GM21526 (cell line): ENCODE measurements around the gene SYNPR.

Experiments used
- ATAC-seq: cut with Tn5 transposase; IDR thresholded peaks from one replicate; pipeline ENCODE4 v1.9.1; 2021; ENCODE audit warnings: moderate library complexity; ENCODE audit not compliant: unreplicated experiment, low FRiP score

Gene SYNPR

DNA sequence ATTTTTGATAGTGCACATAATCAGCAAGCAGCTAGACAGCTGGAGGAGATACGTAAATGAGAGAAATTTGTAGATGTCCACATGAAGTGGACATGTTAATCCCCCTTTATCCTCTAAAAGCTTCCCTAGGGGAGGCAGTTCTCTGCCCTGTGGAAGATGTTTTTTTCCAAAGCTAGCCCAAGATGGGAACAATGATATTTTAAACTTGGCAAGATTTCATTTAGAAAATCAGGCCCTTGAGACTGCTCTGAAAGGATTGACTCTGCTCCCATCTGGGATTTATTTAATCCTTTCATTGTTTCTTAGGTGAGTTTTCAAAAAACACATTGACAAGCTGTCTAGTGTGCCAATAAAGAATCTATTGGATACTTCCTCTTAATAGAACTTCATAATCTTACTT is 92.0 kb downstream of the SYNPR start:
- no peak for ATAC-seq

DNA sequence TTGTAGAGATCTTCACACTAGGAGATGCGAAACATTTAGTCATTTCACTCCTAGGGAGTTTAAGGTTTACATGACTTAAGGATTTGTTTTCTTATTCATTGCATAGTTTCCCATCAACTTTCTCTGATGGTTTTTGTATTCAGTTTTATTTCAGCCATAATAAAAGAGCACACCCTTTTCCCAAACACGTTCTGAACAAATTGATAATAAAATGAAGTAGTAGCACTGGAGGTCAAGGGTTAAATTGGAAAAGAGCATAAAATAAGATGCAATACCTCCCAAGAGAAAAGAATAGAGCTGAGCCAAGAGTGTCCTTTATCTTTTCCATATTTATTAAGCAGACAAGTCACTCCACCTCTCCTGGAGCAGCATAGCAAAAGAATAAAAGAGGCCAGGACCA is 104.9 kb downstream of the SYNPR start:
- ATAC-seq, result no peak

DNA sequence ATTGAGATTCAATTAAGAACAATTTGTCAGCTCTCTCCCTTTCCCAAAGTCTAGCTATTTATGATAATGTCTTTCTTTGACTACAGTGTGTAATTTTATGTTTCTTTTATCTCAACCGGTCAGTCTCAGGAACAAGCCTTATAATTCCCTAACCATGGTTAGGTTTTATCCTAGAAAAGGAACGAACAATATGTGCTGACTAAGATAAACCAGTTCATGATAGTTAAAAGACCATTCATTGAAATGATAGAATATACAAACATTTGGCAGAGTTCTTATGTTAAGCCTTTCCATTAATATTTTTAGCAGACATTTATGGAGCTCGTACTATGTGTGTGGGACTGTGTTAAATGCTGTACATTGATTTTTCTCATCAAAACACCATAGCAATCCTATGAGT is 106.3 kb downstream of the SYNPR start:
- no peak for ATAC-seq

DNA sequence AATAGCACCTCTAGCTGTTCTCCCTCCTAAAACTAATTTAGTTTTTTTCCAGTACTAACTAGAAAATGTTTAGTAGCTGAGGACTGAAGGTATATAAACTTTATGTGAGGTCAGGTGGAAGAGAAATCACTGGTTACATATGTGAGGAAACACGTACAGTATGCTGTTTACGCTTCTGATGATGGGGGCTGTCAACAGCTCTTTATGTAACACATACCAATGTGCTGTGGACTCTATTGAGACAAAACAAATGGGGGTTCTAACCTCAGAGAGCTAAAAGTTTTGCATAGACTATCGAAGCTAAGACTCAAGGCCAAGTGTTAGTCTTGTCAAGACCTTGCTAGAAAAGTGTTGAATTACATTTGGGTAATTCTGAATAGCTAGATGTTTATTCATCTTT is 107.5 kb downstream of the SYNPR start:
- no peak for ATAC-seq

DNA sequence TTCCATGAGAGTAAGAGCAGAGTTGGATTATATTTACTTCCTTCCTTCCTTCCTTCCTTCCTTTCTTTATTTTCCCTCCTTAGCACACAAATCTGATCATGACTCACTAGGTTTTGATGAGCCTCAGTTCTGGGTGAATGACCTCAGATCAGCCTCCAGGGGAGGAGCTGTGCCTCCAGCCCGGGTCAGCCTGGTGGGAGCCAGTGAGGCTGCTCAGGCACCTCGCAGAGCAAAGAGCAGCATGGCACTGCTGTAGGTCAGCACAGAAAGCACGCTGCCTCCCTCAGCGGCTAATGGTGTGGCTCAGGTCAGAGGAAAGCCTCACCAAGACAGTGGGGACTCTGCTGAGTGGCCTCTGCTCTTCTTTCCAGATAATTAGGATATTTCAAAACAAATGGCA is 108.5 kb downstream of the SYNPR start:
- no peak for ATAC-seq

DNA sequence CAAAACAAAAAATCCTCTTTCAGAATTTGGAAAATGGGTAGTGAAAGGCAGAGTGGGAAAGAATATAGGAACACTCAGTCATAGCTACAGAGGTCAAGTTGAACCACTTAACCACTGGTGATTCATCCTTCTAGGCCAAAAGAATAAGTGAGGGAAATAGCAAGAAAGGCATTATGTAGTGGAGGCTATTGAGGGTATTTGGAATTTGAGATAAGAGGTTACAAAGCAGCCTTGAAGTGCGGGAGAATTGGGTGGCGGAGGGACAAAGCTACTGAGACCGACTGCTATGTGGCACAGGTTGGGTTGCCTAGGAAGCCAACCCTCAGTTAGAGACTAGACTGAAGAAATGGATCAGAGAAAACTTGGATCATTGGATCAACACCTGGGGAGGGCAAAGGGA is 109.5 kb downstream of the SYNPR start:
- no peak for ATAC-seq

DNA sequence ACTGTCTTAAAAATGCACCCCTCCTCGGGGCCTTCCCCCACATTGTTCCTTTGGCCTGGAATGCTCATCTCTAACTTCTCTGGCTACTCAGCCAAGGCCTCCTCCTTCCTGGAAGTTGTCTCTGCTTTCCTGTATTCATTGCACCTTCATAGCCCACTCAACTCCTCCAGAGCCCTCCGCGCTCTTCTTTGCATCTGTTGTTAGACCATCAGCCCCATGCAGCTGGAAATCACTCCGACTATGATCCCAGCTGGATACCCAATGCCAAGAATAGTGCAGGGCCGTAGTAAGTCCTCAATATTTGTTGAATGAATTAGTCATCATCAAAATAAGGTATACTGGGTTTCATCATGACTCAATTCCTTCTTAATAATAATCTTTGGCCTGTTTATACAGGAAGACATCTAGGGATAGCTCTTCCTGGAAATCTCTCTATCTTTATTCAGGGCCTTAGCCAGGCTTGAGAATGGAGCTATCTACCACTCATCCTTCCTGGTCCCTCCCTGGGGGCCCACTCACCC is 112.7 kb downstream of the SYNPR start:
- ATAC-seq, result no peak

DNA sequence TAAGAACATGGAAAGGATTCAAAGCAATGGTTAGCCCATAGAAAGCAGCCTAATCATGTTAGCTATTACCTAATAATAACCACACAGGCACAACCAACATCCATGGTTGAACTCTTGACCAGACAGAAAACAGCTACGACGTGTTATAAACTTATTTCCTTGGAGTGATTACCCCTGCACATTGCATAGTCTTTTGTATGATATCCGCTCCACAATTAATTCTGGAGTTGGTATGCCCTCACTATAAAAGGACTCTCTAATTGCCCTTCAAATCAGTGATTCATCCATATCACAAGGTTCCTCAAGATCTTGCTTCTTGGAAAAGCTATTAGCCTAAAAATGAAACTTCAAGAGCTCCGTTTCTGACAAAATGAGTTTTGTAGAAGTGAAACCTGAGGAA is 117.9 kb downstream of the SYNPR start:
- no peak for ATAC-seq

DNA sequence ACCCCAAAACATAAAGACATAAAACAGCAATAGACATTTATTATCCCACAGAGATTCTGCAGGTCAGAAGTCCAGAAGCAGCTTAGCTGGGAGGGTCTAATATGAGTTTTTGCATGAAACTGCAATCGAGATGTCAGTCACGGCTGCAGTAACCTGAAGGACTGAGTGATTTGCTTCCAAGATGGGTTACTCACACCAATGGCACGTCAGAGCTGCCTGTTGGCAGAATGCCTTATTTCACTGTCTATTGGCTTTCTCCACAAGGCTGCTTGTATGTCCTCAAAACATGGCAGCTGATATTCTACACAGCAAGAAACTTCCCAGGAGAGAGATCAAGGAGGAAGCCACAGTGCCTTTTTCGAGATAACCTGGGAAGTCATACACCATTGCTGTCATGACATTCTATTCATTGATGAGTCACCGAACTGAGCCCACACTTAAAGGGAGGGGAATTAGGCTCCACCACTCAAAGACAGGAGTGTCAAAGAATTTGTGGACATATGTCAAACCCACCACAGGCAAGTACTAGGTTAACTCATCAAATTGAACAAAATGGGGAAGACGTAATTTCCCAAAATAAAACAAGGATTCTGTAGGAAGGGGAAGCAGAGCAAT is 122.2 kb downstream of the SYNPR start:
- ATAC-seq, result no peak

DNA sequence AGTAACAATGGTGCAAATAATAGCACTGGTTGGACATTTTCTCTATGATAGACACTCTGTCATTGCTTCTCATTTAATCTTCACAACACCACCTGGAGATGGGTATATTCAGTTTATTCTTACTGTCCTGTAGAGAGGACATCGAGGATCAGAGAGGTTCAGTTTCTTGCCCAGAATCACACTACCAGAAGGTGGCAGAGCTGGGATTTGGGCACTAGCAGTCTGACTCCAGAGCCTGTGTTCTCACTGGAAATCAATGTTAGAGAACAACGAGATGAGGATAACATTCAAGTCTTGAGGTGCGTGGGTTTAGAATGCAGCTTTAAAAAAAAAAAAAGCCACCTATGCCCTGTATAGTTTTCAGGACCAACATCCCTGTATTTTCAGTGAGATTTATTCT is 127.8 kb downstream of the SYNPR start:
- no peak for ATAC-seq

DNA sequence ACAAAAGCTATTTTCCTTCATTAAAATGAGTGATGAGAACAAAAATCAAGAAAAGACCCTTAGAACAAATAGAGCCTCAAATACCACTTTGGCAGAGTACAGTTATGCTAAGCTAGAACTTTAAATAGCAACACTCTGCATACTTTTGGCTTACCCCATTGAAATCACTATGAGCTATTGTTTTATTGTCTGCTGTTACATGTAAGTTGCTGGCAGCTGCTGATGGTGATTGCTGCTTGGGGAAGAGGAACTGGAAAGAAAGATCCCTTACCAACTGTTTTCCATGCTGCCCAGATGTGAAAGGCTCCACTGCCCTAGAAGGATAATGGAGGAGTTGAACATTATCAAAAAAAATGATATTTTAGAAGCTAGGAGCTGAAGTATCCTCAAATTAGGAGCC is 135.4 kb downstream of the SYNPR start:
- no peak for ATAC-seq

DNA sequence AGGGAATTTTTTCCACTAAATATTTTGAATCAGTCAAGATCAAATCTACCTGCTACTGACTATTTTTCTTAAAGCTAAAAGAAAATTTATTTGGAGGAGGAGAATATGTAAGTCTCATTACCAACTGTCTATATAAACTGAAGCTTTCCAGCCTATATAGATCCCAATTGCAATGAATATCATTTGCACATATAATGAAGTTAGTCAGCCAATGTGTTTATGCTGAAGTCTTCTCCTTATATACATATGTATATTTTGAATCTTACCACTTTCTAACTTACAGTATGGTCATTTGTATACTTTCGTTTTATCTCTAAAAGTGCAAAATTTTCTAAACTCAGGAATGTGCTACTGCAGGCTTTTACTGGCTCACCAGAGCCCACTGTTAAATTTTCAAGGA is 136.5 kb downstream of the SYNPR start:
- ATAC-seq, result no peak

DNA sequence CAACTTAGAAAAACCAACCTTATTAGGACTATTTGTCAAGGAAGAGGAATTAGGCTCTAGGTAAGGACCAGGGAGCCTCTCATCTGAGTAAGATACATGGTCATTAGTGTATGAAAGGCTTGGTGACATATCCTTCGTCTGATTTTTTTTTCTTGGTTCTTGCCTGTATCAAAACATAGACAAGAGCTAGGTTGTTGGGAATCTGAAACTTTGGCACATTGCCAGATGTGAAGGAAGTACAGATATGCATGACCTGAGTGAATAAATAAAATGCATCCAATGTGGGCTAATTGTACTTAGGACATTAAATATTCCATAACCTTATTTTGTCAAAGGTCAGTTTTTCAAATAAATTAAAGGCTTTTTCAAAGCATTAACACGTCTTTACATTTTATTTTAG is 151.8 kb downstream of the SYNPR start:
- no peak for ATAC-seq

DNA sequence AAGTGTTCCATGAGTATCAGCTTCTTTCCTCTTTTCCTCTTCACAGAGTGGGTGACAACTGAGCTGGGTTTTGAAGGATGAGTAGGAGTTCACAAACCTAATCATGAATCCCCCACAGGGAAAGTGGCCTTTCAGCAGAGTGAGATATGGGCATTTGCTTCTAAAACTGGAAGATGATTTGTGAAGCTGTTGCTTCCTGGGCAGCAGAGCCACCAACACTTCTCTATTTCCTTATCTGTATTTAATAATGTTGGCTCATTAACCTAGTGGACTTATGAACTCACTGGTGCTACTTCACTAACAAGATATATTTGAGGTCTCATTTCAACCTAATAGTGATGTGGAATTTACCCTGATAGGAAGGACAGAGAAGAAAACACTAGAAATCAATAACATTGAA is 152.8 kb downstream of the SYNPR start:
- ATAC-seq, result no peak

DNA sequence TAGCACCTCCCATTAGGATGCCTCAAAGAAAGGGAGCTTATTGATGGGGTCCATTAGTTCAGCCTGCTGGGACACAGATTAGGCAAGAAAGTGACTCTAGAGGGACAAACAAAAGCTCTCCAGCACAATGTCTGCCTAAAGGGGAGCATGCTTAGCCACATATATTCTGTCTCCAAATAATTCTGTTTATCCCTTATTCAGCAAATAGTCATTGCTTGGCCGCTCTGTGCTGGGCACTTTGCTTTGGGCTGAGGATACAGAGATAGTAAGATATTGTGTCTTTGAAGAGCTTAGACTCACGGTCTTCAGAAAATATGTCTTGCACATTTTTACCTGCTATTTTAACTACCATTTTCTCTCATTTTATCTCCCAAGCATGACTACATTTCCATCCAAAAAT is 159.8 kb downstream of the SYNPR start:
- no peak for ATAC-seq

DNA sequence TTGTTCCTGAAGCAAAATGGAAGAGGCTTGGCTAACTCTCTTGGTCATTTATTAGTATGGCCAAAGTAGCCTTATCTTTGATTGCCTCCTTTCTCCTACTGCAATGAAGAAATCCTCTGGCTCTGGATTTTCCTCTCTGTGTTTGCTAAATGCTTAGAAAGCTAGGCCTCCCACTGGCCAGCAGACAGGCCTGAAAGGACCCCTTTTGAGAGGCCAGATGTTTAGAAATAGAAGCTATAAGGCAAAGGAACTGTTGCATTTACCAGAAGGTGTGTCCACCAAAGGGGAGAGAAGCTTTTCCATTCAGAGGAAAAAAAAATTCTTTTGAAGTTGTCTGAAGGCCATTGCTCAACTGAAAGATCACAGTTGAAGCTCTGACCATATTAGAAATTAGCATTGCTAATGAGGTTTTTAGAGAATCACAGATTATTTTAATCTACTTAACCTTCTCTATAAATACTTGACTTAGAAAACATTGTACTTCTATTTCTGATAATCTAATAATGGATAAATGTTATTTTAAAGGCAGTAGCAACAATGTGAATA is 160.8 kb downstream of the SYNPR start:
- ATAC-seq, result no peak

DNA sequence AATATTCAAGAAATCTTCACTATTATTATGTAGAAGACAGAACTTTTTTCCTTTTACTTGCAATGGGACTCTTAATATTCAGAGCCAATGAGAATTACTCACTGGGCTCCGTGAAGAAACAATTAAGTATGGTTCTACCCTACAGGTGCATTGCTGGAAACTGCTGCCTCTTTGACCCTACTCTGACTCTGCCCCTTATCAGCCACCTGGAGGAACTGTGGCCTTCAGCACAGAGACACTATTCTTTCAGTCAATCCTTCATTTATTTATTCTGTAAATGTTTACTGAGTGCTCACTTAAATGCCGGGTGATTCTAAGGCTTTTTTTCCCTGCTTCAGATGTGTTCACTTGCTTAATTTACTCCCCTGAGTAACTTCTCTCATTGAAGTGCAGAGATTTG is 163.2 kb downstream of the SYNPR start:
- ATAC-seq, result no peak

DNA sequence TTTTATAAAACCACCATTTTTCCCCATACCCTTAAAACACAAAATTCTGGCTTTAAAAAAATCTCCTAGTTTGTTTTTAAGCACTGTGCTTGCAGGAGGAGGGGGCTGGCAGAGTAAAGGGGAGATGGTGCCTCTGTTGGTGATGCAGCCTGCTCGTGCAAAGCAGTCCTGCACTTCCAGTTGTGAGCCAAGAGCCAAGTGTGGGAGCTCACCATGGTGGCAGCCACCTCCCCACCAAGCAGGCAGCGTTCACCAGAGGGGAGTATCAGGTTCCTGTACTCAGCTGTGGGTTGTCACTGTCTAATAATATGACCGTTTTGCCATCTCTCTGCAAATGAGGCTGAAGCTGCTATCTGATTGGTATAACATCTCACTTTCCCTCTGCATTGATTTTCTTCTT is 164.8 kb downstream of the SYNPR start:
- ATAC-seq, result no peak

DNA sequence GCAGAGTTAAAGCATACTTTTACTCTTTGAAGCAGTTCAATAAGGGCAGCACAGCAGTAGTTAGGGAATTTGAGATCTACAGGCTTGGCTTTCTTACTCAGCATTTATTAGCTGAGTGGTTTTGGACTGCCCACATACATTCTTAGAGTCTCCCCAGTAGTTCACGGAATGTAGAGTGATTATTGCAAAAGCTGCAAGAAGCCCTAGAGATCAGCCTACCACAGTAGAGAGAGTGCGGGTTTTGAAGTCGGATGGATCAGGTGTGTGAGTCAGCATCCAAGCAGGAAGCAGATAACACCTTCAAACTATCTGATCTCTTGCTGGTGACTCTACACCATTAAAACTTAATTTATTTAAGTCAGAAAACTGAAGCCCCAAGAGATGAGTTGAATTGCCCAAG is 171.9 kb downstream of the SYNPR start:
- ATAC-seq, result no peak

DNA sequence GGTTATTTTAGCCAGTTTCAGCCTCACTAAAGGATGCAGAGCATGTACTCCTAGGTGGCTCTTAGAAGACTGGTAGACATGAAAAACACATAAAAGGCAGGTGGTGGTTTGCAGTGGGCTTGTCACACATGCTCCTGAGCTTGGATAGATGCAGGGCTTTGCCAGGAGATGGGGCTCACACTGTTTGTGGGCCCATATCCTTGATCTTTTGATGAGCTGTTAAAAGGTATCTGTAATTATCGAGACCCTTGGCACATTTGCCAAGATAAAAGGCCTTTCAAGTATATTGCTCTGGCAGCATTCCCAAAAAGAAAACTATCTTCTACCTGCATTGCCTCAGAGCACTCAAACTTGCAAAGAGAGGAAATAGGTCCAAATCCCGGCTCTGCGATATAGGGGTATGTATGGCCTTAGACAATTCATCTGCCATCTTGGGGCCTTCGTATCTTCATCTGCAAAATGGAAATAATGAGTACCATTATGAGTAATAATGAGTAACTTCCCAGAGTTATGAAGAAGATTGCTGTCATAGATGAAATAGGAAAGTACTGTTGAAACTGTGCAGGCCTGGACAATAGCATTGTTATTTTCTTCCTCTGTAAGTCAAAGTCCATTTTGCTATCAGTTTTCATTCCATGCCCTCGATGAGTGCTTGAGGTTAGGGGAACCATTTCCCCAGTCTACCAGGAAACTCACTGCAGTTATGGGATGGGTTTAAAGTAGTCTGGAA is 172.7 kb downstream of the SYNPR start:
- no peak for ATAC-seq

DNA sequence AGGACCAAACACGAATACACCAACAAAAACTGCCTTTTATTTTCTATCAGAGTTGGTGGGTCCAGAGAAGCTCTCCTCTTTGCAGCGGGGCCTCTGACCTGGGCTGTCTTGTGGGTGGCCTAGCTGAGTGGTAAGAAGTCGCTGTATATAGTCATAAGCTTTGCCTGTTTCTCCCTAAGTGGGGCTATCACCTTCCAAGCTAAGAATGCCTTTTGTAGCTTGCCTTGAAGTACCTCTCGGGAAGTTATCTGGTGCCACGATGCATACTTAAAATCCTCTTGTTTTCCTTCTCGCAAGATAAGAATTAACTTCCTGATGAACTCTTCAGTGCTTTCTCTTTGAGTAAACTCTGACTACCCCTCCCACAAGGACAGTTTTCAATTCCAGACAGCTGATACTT is 178.8 kb downstream of the SYNPR start:
- ATAC-seq, result no peak

DNA sequence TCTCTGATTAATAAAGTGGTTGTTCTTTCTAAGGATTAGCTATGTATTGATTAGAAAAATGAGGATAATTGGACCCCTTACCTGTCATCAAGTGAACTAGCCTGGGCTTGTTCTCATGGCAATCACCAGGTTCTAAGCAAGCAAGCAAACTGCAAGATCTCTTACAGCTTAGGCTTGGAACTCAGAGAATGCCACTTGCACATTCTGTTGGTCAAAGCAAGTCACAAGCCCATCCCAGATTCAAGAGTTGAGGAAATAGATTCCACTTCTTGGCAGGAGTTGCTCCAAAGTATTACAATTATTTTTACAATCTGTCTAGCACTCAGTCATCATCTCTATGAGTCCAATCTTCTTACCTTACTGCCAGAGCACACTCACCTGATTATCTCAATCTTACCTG is 180.3 kb downstream of the SYNPR start:
- ATAC-seq, result no peak
